Panc1 (cell line): ENCODE measurements around the gene RBMS1. TPM values are rescaled to one million over a fixed set of nuclear protein-coding genes. Genes with fewer than 3 reads are reported as not detected.

Source experiments
- ATAC-seq: fragments of 200-7000 bp; cut with Tn5 transposase; 2 replicates; pipeline ENCODE4 v1.9.1; 2020; ENCODE audit warnings: mild to moderate bottlenecking, moderate library complexity
- BruUV-seq: library from RNA; stranded (reverse); fragments of 400-500 nt; replicated peaks from 2 replicates; lab custom pipeline; 2021; lab: Mats Ljungman, UMichigan
- CTCF ChIA-PET: fragments of 300-600 bp; sonication (Branson Sonifier 250); formaldehyde crosslinking; loops from one replicate; lab custom pipeline; 2022; ENCODE audit warnings: antibody characterized with exemption; lab: Charles Lee
- POLR2A ChIA-PET: fragments of 300-600 bp; sonication (Branson Sonifier 250); formaldehyde crosslinking; loops from one replicate; lab custom pipeline; 2022; ENCODE audit warnings: antibody characterized with exemption; lab: Charles Lee
- DNase-seq: peaks from one replicate; pipeline ENCODE4 v3.0.0-alpha.2; 2010; ENCODE audit warnings: low read depth, low spot score
- H3K27ac ChIP-seq: 2 replicates; pipeline ENCODE4 v1.5.1; 2011; ENCODE audit warnings: mild to moderate bottlenecking, low read length, inconsistent platforms
- H3K27me3 ChIP-seq: fragments of 200-500 bp; sonication (Bioruptor generic); 2 replicates; pipeline ENCODE4 v1.6.0; 2014; ENCODE audit warnings: low read length, inconsistent platforms; ENCODE audit not compliant: control insufficient read depth, insufficient read depth
- H3K36me3 ChIP-seq: fragments of 200-500 bp; sonication (Bioruptor generic); 2 replicates; pipeline ENCODE4 v1.5.1; 2014; ENCODE audit warnings: inconsistent platforms, mild to moderate bottlenecking, low read length, moderate library complexity; ENCODE audit not compliant: control insufficient read depth, insufficient read depth
- H3K4me1 ChIP-seq: 2 replicates; pipeline ENCODE4 v1.5.1; 2011; ENCODE audit warnings: inconsistent platforms, mild to moderate bottlenecking, low read length, moderate library complexity; ENCODE audit not compliant: control insufficient read depth, insufficient read depth
- H3K4me3 ChIP-seq, 2 experiments: 2 replicates each; pipeline ENCODE4 v1.5.1; 2011 to 2012; ENCODE audit warnings: low read depth in 2 of 2, low read length in 2 of 2, mild to moderate bottlenecking in 2 of 2, inconsistent platforms in 1 of 2, moderate library complexity in 1 of 2
- H3K9me3 ChIP-seq: fragments of 200-500 bp; sonication (Bioruptor generic); 2 replicates; pipeline ENCODE4 v1.5.1; 2014; ENCODE audit warnings: low read depth, mild to moderate bottlenecking, inconsistent platforms, low read length, moderate library complexity; ENCODE audit not compliant: control insufficient read depth, insufficient read depth
- POLR2AphosphoS5 ChIP-seq: IDR thresholded peaks from 2 replicates; pipeline ENCODE4 v1.6.1; 2012; ENCODE audit warnings: mild to moderate bottlenecking, low read depth, low read length, moderate library complexity
- SIN3A ChIP-seq: IDR thresholded peaks from 2 replicates; pipeline ENCODE4 v1.6.1; 2012; ENCODE audit warnings: low read depth, mild to moderate bottlenecking, low read length, moderate library complexity, borderline replicate concordance; ENCODE audit not compliant: insufficient read depth
- TCF7L2 ChIP-seq: IDR thresholded peaks from 2 replicates; pipeline ENCODE4 v1.6.1; 2011; ENCODE audit warnings: mild to moderate bottlenecking, low read depth, low read length, inconsistent platforms
- in situ Hi-C: cut with HindIII; loops from 2 replicates; pipeline ENCODE4 v1.10.0; 2016; ENCODE audit warnings: low sequenced_read_pairs, low pct_unique_long_range_greater_than_20kb
- intact Hi-C: fragments of 100-400 bp; cut with micrococcal nuclease; formaldehyde crosslinking; loops from one replicate; pipeline ENCODE4 v1.10.0; 2022; ENCODE audit not compliant: unreplicated experiment
- total RNA-seq: library from RNA; stranded (reverse); gene quantifications from one replicate; pipeline ENCODE4 v1.2.1, GENCODE V29; 2021; ENCODE audit not compliant: unreplicated experiment
- TF ChIP-seq, protein P1 (sequence below): fragments of 450-650 bp; IDR thresholded peaks from 2 replicates; pipeline ENCODE4 v1.5.1; 2017; ENCODE audit warnings: mild to moderate bottlenecking
- TF ChIP-seq, protein P2 (sequence below), 2 experiments: IDR thresholded peaks; 2 replicates each; pipeline ENCODE4 v1.6.1; 2011 to 2012; ENCODE audit warnings: low read depth in 2 of 2, control low read depth in 1 of 2, low read length in 1 of 2, mild to moderate bottlenecking in 1 of 2, moderate library complexity in 1 of 2; ENCODE audit not compliant: insufficient read depth in 1 of 2

Gene RBMS1
- total RNA-seq, 1 experiment from 2014 or later, result 67.0 TPM

DNA sequence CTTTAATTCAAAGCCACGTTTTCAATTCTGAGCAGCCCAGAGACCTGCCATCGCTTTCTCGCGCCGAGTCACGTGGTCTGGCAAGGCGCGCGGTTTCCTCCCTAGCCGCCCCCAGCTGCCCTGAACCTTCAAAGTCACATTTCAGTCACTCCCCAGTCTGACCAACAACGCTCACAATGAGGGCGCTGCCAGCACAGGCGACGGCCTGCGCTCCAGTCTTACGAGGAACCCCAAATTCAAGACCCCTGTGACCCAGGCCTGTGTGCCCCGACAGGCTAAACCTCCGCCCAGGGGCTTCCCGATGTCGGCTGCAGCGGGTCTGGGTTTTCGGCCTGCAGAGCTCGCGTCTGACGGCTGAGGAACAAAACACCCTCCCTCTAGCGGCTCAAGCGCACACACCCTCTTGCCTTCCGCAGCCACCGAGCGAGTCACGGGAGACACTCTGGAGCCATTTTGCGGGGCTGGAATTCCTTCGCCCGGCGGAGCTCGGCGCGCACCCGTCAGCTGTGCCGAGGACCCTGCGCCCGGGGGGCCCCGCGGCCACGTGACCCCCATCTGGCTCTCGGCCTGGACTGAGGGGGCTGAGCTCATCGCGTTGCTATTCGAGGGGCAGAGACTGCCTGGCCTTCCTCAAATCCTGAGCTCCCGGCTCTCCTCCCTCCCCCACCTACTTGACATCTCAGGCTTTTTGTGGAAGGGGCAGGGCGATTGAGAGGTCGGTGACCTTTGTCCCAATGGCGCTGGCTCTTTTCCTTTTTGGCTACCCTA is 223.6 kb downstream of the RBMS1 start:
- intact Hi-C loops, result loop anchor here (5.0 kb wide), 1 partner anchor 158 kb away; no protein-coding TSS in a partner anchor
- no peak for DNase-seq
- peaks cover 20% of the 10 kb centered on the region for H3K4me1 ChIP-seq

DNA sequence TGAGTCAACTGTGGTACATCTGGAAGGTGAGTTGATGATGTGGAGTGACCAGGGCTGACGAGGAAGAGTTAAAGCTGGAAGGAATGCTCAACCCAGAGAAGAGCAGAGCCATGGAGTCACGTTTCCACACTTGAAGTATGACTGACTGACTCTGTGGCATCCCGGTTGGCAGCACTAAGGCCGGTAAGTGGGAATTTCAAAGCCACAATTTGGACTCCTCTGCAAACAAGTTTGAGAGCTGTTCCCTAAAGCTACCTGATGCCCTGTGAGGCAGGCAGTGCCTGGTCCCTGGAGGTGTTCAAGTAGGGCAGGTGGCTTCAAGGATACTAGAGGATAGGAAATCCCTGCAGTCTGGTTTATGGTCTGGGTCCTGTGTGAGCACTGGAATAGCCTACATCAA is 224.2 kb downstream of the RBMS1 start:
- Histone ChIP-seq H3K9me3 (no peaks in the 10 kb centered on the region), H3K36me3 (no peaks in the 10 kb centered on the region), H3K4me1 (peaks cover 20% of the 10 kb centered on the region), H3K27me3 (no peaks in the 10 kb centered on the region), H3K27ac (peak overlapping the region; percentile 88), H3K4me3 (peak overlapping the region; percentile 38 to 45)
- intact Hi-C loops (no loop called here), in situ Hi-C loops (no loop called here)
- no TSS peak for BruUV-seq
- DNase-seq (no peak), ATAC-seq (peak; percentile 23)
- ChIA-PET CTCF (interaction anchor here (1.5 to 2.1 kb wide), 2 partner anchors 17 to 159 kb away, joined by 5 to 14 read pairs; no protein-coding TSS in a partner anchor), POLR2A (no interaction called here)
- TF ChIP-seq, protein P1, sequence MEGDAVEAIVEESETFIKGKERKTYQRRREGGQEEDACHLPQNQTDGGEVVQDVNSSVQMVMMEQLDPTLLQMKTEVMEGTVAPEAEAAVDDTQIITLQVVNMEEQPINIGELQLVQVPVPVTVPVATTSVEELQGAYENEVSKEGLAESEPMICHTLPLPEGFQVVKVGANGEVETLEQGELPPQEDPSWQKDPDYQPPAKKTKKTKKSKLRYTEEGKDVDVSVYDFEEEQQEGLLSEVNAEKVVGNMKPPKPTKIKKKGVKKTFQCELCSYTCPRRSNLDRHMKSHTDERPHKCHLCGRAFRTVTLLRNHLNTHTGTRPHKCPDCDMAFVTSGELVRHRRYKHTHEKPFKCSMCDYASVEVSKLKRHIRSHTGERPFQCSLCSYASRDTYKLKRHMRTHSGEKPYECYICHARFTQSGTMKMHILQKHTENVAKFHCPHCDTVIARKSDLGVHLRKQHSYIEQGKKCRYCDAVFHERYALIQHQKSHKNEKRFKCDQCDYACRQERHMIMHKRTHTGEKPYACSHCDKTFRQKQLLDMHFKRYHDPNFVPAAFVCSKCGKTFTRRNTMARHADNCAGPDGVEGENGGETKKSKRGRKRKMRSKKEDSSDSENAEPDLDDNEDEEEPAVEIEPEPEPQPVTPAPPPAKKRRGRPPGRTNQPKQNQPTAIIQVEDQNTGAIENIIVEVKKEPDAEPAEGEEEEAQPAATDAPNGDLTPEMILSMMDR, result no peak
- TF ChIP-seq SIN3A, result no peak
- TF ChIP-seq, protein P2, sequence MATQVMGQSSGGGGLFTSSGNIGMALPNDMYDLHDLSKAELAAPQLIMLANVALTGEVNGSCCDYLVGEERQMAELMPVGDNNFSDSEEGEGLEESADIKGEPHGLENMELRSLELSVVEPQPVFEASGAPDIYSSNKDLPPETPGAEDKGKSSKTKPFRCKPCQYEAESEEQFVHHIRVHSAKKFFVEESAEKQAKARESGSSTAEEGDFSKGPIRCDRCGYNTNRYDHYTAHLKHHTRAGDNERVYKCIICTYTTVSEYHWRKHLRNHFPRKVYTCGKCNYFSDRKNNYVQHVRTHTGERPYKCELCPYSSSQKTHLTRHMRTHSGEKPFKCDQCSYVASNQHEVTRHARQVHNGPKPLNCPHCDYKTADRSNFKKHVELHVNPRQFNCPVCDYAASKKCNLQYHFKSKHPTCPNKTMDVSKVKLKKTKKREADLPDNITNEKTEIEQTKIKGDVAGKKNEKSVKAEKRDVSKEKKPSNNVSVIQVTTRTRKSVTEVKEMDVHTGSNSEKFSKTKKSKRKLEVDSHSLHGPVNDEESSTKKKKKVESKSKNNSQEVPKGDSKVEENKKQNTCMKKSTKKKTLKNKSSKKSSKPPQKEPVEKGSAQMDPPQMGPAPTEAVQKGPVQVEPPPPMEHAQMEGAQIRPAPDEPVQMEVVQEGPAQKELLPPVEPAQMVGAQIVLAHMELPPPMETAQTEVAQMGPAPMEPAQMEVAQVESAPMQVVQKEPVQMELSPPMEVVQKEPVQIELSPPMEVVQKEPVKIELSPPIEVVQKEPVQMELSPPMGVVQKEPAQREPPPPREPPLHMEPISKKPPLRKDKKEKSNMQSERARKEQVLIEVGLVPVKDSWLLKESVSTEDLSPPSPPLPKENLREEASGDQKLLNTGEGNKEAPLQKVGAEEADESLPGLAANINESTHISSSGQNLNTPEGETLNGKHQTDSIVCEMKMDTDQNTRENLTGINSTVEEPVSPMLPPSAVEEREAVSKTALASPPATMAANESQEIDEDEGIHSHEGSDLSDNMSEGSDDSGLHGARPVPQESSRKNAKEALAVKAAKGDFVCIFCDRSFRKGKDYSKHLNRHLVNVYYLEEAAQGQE (IDR thresholded peaks at IDR 0.05; ENCODE audit: insufficient read depth in 1 of 2, low read depth in 2 of 2, low read length in 1 of 2), result no peak
- no peak for TF ChIP-seq POLR2AphosphoS5
- no peak for TF ChIP-seq TCF7L2

More for the DNA sequence above, 223.6 kb downstream of the RBMS1 start:
- no peaks in the 10 kb centered on the region for H3K9me3 ChIP-seq
- peak overlapping the region; percentile 38 to 45 for H3K4me3 ChIP-seq
- no peaks in the 10 kb centered on the region for H3K27me3 ChIP-seq
- H3K27ac ChIP-seq, result peak overlapping the region; percentile 88
- no peaks in the 10 kb centered on the region for H3K36me3 ChIP-seq
- POLR2A ChIA-PET, result interaction anchor here (0.6 to 0.7 kb wide), 5 partner anchors 9 to 1038 kb away, joined by 3 to 9 read pairs (median 4); partner anchors contain the start of gene PSMD14
- no TSS peak for BruUV-seq
- ATAC-seq, result peak; percentile 89
- in situ Hi-C loops, result no loop called here
- peak; percentile 71 for TF ChIP-seq POLR2AphosphoS5
- TF ChIP-seq, protein P2 (IDR thresholded peaks at IDR 0.05; ENCODE audit: insufficient read depth in 1 of 2, low read depth in 2 of 2, low read length in 1 of 2), result no peak
- TF ChIP-seq TCF7L2, result peak; percentile 35; the same call in 1 of the 2 replicates
- TF ChIP-seq SIN3A, result no peak
- TF ChIP-seq, protein P1, result peak; percentile 67
- CTCF ChIA-PET, result interaction anchor here (0.9 to 2.1 kb wide), 3 partner anchors 18 to 160 kb away, joined by 3 to 14 read pairs (median 5); no protein-coding TSS in a partner anchor
